Measurements from ENCODE around the gene CCNQ. TPM values are rescaled to one million over a fixed set of nuclear protein-coding genes. Genes with fewer than 3 reads are reported as not detected.

Gene CCNQ
- total and polyA plus RNA-seq, 2 of the 8 experiments (the other 6 are each of a cell fraction or from before 2014, with no cell fraction given) = 16.6 to 32.1 TPM

DNA sequence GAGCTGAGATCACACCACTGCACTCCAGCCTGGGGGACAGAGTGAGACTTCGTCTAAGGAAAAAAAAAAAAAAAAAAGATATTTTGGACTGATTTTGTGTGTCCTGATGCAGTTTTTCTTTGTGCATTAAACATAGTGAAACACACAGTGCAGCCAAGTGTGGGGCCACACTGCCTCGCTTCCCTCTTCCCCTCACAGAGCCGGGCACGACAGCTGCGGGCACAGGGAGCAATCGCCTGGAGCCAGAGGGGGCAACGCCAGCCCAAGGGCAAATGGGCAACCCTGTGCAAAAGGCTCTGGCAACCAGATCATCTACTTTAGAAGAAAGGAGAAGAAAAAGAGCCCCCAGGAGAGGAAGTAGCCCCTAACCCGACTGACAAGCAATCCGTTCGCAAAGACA, 13.5 kb upstream of the CCNQ start:
- no peaks in the 10 kb centered on the region for H3K36me3 ChIP-seq (ENCODE audit: control insufficient read depth in 2 of 4, insufficient read depth in 4 of 4, low read length in 3 of 4)
- no peak overlapping the region for H3K27ac ChIP-seq (ENCODE audit: low read depth, low read length)
- peaks cover 0 to 11% (median 8%) of the 10 kb centered on the region in 4 experiments; a peak in 6 of 7 replicates for H3K27me3 ChIP-seq (replicated peaks in 1 of 4; ENCODE audit: control insufficient read depth in 3 of 4, extremely low read depth in 1 of 4, insufficient read depth in 3 of 4, low read length in 3 of 4)
- H4K8ac ChIP-seq (ENCODE audit: extremely low read depth, insufficient read depth, low read length) = no peak overlapping the region
- no peaks in the 10 kb centered on the region for H3K9me3 ChIP-seq (ENCODE audit: insufficient read depth in 2 of 2, low read depth in 1 of 2, low read length in 1 of 2)
- no peaks in the 10 kb centered on the region for H3K23me2 ChIP-seq (ENCODE audit: low read depth, low read length)
- ChIA-PET CTCF (ENCODE audit: partially characterized antibody) (interaction anchor here (1.8 to 8.9 kb wide), 4 partner anchors 11 to 55 kb away, joined by 6 to 130 read pairs (median 31); partner anchors contain the start of genes CCNQ and DUSP9), POLR2A (ENCODE audit: partially characterized antibody) (no interaction called here)
- H3K9ac ChIP-seq (replicated peaks in 1 of 4; ENCODE audit: extremely low read depth in 1 of 4, low read depth in 3 of 4, low read length in 3 of 4) = no peak overlapping the region
- no peak overlapping the region for H3K23ac ChIP-seq (ENCODE audit: insufficient read length)
- no peak overlapping the region for H3K4me2 ChIP-seq (ENCODE audit: insufficient read depth in 1 of 2, low read depth in 2 of 2, low read length in 2 of 2)
- DNase-seq (ENCODE audit: low read depth in 1 of 2, low spot score in 2 of 2) (no peak), FAIRE-seq (no peak)
- H3K79me1 ChIP-seq (ENCODE audit: low read depth, low read length) = no peaks in the 10 kb centered on the region
- no peaks in the 10 kb centered on the region for H4K20me1 ChIP-seq (replicated peaks in 1 of 2; ENCODE audit: control insufficient read depth in 1 of 2, insufficient read depth in 2 of 2, low read length in 2 of 2)
- no peak overlapping the region for H4K5ac ChIP-seq (ENCODE audit: insufficient read length, low read depth, low read length)
- H3K56ac ChIP-seq (replicated peaks; ENCODE audit: insufficient read length, low read depth, low read length) = no peak overlapping the region
- no peak overlapping the region for H3K4ac ChIP-seq (replicated peaks; ENCODE audit: insufficient read length, low read depth, low read length)
- H3K14ac ChIP-seq (ENCODE audit: insufficient read length) = no peak overlapping the region
- no peak overlapping the region for H2BK5ac ChIP-seq (ENCODE audit: low read depth, low read length)
- no peak overlapping the region for H2BK15ac ChIP-seq (ENCODE audit: low read length)
- no peak overlapping the region for H2BK20ac ChIP-seq (ENCODE audit: low read length)
- no peaks in the 10 kb centered on the region for H3K4me1 ChIP-seq (replicated peaks in 1 of 4; ENCODE audit: control insufficient read depth in 3 of 4, insufficient read depth in 4 of 4, low read length in 3 of 4)
- no peak overlapping the region for H3K18ac ChIP-seq (ENCODE audit: extremely low read depth, low read length)
- no CpG with 5 or more reads among the region's 10 CpGs for WGBS, 2 experiments (ENCODE audit: extremely low coverage in 1 of 2, insufficient coverage in 1 of 2, insufficient read length in 1 of 2, insufficient replicate concordance in 2 of 2, low coverage in 1 of 2, low lambda C conversion rate in 2 of 2, missing lambda C conversion rate in 1 of 2)
- H2BK12ac ChIP-seq (ENCODE audit: low read depth, low read length) = no peak overlapping the region
- no peak overlapping the region for H2AFZ ChIP-seq (ENCODE audit: low read length)
- no peak overlapping the region for H3K4me3 ChIP-seq (ENCODE audit: extremely low read depth in 1 of 4, insufficient read depth in 2 of 4, low read depth in 3 of 4, low read length in 4 of 4)
- H4K91ac ChIP-seq (replicated peaks; ENCODE audit: insufficient read length, low read length) = no peak overlapping the region
- H3K79me2 ChIP-seq (ENCODE audit: control insufficient read depth in 1 of 2, insufficient read depth in 2 of 2, low read length in 2 of 2) = no peaks in the 10 kb centered on the region
- H2AK5ac ChIP-seq (ENCODE audit: low read depth, low read length) = no peak overlapping the region
- no peak overlapping the region for H2BK120ac ChIP-seq (replicated peaks; ENCODE audit: low read depth, low read length)
- TF ChIP-seq POLR2AphosphoS5 (IDR thresholded peaks at IDR 0.05; ENCODE audit: low read depth, low read length) (no peak), RXRA (IDR thresholded peaks at IDR 0.05; ENCODE audit: insufficient read depth, low read depth, low read length) (no peak), KDM5A (IDR thresholded peaks at IDR 0.05; ENCODE audit: low read length) (no peak), GTF2F1 (IDR thresholded peaks at IDR 0.05; ENCODE audit: borderline replicate concordance, low read depth, low read length) (no peak), HDAC6 (IDR thresholded peaks at IDR 0.05; ENCODE audit: low read depth, low read length) (no peak), TEAD4 (IDR thresholded peaks at IDR 0.05; ENCODE audit: low read depth, low read length) (no peak), SRF (IDR thresholded peaks at IDR 0.05; ENCODE audit: low read depth, low read length) (no peak), BACH1 (IDR thresholded peaks at IDR 0.05; ENCODE audit: low read length) (no peak), RFX5 (IDR thresholded peaks at IDR 0.05; ENCODE audit: borderline replicate concordance, low read depth, low read length) (no peak), SIX5 (IDR thresholded peaks at IDR 0.05; ENCODE audit: low read depth, low read length) (no peak), TAF7 (optimal IDR thresholded peaks at IDR 0.05; ENCODE audit: borderline replicate concordance, low read depth, low read length) (no peak), SUZ12 (IDR thresholded peaks at IDR 0.05; ENCODE audit: low read length) (no peak), EP300 (IDR thresholded peaks at IDR 0.05; ENCODE audit: borderline replicate concordance in 1 of 2, low read depth in 2 of 2, low read length in 2 of 2) (no peak)
- TF ChIP-seq, protein P1, sequence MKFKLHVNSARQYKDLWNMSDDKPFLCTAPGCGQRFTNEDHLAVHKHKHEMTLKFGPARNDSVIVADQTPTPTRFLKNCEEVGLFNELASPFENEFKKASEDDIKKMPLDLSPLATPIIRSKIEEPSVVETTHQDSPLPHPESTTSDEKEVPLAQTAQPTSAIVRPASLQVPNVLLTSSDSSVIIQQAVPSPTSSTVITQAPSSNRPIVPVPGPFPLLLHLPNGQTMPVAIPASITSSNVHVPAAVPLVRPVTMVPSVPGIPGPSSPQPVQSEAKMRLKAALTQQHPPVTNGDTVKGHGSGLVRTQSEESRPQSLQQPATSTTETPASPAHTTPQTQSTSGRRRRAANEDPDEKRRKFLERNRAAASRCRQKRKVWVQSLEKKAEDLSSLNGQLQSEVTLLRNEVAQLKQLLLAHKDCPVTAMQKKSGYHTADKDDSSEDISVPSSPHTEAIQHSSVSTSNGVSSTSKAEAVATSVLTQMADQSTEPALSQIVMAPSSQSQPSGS (IDR thresholded peaks at IDR 0.05; ENCODE audit: low read length) = no peak

Measured in H1 (cell line).